KG1 (cell line): ENCODE results near the gene CCL17.

Source experiments
- DNase-seq: peaks from one replicate; lab custom pipeline; 2025; lab: John Stamatoyannopoulos, UW

The CCL17 gene

GRCh38 chr16:57377080-57377841, 27.3 kb upstream of the CCL17 start:
- no peak for DNase-seq

GRCh38 chr16:57379579-57379978, 25.0 kb upstream of the CCL17 start:
- no peak for DNase-seq

- DNase-seq = peak; percentile 30
These were observed 23.7 kb upstream of the CCL17 start for GRCh38 chr16:57380671-57381462.

- DNase-seq = no peak
These were observed 22.6 kb upstream of the CCL17 start for GRCh38 chr16:57381791-57382534.

- no peak for DNase-seq
These were observed 21.9 kb upstream of the CCL17 start for GRCh38 chr16:57382535-57383275.

- no peak for DNase-seq
These were observed 21.0 kb upstream of the CCL17 start for GRCh38 chr16:57383276-57384247.

GRCh38 chr16:57384248-57385070, 20.1 kb upstream of the CCL17 start:
- no peak for DNase-seq

- DNase-seq = no peak
These were observed 19.5 kb upstream of the CCL17 start for GRCh38 chr16:57385083-57385482.

- no peak for DNase-seq
These were observed 18.1 kb upstream of the CCL17 start for GRCh38 chr16:57386381-57386951.

- no peak for DNase-seq
These were observed 16.8 kb upstream of the CCL17 start for GRCh38 chr16:57387598-57388354.

GRCh38 chr16:57388359-57389086, 16.0 kb upstream of the CCL17 start:
- DNase-seq = no peak

- DNase-seq = no peak
These were observed 15.5 kb upstream of the CCL17 start for GRCh38 chr16:57389087-57389468.

- DNase-seq = no peak
These were observed 13.8 kb upstream of the CCL17 start for GRCh38 chr16:57390636-57391295.

GRCh38 chr16:57391300-57391699, 13.3 kb upstream of the CCL17 start:
- DNase-seq = no peak

- no peak for DNase-seq
These were observed 12.9 kb upstream of the CCL17 start for GRCh38 chr16:57391708-57392107.

- no peak for DNase-seq
These were observed 11.9 kb upstream of the CCL17 start for GRCh38 chr16:57392694-57393093.

GRCh38 chr16:57394444-57394843, 10.1 kb upstream of the CCL17 start:
- DNase-seq = no peak

- DNase-seq = no peak
These were observed 9.5 kb upstream of the CCL17 start for GRCh38 chr16:57395026-57395425.
